ENCODE results near the gene GALNT4. TPM values are rescaled to one million over a fixed set of nuclear protein-coding genes. Genes with fewer than 3 reads are reported as not detected.

Gene GALNT4
- total RNA-seq, 4 donors from 2014 or later: 5.0 to 6.2 (median 5.4) TPM

DNA sequence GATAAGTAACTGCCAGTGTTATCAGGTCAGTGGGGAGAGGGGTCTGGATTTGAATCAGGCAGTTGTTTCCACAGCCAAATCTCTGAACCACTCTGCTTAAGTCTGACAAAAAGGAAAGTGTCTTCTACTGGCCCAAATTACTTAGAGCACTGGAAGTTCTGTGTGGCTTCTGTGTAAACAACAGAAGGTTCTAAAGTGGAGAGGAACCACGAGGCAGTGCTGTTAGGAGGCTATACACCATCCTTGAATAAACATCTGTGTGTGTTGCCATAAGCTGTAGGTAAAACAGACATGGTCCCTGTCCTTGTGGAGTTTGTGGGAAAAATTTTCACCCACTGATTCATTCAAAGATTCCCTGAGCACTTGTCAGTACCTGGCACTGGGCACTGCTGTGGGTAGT lies 50.0 kb downstream of the GALNT4 start:
- TF ChIP-seq POLR2A (IDR thresholded peaks at IDR 0.05; ENCODE audit: low read depth) (no peak), EP300 (IDR thresholded peaks at IDR 0.05) (no peak), POLR2AphosphoS5 (IDR thresholded peaks at IDR 0.05) (no peak)
- TF ChIP-seq, protein P1, sequence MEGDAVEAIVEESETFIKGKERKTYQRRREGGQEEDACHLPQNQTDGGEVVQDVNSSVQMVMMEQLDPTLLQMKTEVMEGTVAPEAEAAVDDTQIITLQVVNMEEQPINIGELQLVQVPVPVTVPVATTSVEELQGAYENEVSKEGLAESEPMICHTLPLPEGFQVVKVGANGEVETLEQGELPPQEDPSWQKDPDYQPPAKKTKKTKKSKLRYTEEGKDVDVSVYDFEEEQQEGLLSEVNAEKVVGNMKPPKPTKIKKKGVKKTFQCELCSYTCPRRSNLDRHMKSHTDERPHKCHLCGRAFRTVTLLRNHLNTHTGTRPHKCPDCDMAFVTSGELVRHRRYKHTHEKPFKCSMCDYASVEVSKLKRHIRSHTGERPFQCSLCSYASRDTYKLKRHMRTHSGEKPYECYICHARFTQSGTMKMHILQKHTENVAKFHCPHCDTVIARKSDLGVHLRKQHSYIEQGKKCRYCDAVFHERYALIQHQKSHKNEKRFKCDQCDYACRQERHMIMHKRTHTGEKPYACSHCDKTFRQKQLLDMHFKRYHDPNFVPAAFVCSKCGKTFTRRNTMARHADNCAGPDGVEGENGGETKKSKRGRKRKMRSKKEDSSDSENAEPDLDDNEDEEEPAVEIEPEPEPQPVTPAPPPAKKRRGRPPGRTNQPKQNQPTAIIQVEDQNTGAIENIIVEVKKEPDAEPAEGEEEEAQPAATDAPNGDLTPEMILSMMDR (IDR thresholded peaks at IDR 0.05): no peak
- Histone ChIP-seq H3K36me3 (no peaks in the 10 kb centered on the region), H3K4me3 (no peak overlapping the region), H3K9me3 (no peaks in the 10 kb centered on the region), H3K27me3 (no peaks in the 10 kb centered on the region), H3K27ac (replicated peaks in 1 of 4) (no peak overlapping the region), H3K4me1 (no peaks in the 10 kb centered on the region)
- no peak for DNase-seq (ENCODE audit: extremely low spot score)
- WGBS: 41% methylated on average over 1 of the region's 1 CpG
- intact Hi-C loops (cut with DNase I): no loop called here

Small RNAs within 50 kb of the gene (small RNA-seq; reads per million reads assigned to genes)
- gene AC025034.2 (0 reads per million in 3 donors), gene POC1B-GALNT4 (0 reads per million in 3 donors)

Other genes with a start within 250 kb of the GALNT4 start
- 100 to 1,000 TPM in 1 of 4 donors, 10 to 100 TPM in 3; 62.2 to 108 (median 77.4) TPM for gene DUSP6, start 172.3 kb downstream of the GALNT4 start, total RNA-seq
- gene POC1B, start 1.3 kb upstream of the GALNT4 start, total RNA-seq: 10 to 100 TPM; 19.6 to 22.4 (median 20.0) TPM
- 10 to 100 TPM; 16.0 to 36.9 (median 20.7) TPM for gene ATP2B1, start 184.0 kb upstream of the GALNT4 start, total RNA-seq

All from esophagus muscularis mucosa (tissue), 4 donors.